HG03196 (cell line): ENCODE data around the gene CSNK2A3.

ENCODE experiments used
- ATAC-seq: cut with Tn5 transposase; IDR thresholded peaks from one replicate; pipeline ENCODE4 v1.9.1; 2021; ENCODE audit not compliant: unreplicated experiment

Gene CSNK2A3

GRCh38 chr11:11338304-11338703 lies 14.7 kb downstream of the CSNK2A3 start:
- no peak for ATAC-seq

- ATAC-seq = no peak
These were observed 16.4 kb downstream of the CSNK2A3 start for GRCh38 chr11:11336664-11337063.

- ATAC-seq = no peak
These were observed 18.0 kb downstream of the CSNK2A3 start for GRCh38 chr11:11335043-11335442.

GRCh38 chr11:11334607-11335006 lies 18.4 kb downstream of the CSNK2A3 start:
- no peak for ATAC-seq

- ATAC-seq = no peak
These were observed 20.8 kb downstream of the CSNK2A3 start for GRCh38 chr11:11332141-11332710.

- ATAC-seq = no peak
These were observed 23.8 kb downstream of the CSNK2A3 start for GRCh38 chr11:11329062-11329806.

GRCh38 chr11:11324090-11324489 lies 29.0 kb downstream of the CSNK2A3 start:
- ATAC-seq = no peak

GRCh38 chr11:11322101-11322500 lies 30.9 kb downstream of the CSNK2A3 start:
- no peak for ATAC-seq

GRCh38 chr11:11320825-11321224 lies 32.2 kb downstream of the CSNK2A3 start:
- no peak for ATAC-seq

GRCh38 chr11:11318961-11319360 lies 34.1 kb downstream of the CSNK2A3 start:
- no peak for ATAC-seq

GRCh38 chr11:11318461-11318860 lies 34.6 kb downstream of the CSNK2A3 start:
- no peak for ATAC-seq

- no peak for ATAC-seq
These were observed 36.3 kb downstream of the CSNK2A3 start for GRCh38 chr11:11316651-11317230.

GRCh38 chr11:11313902-11314692 lies 39.0 kb downstream of the CSNK2A3 start:
- no peak for ATAC-seq

- ATAC-seq = no peak
These were observed 39.6 kb downstream of the CSNK2A3 start for GRCh38 chr11:11313426-11313825.

GRCh38 chr11:11312738-11313137 lies 40.3 kb downstream of the CSNK2A3 start:
- ATAC-seq = no peak

GRCh38 chr11:11311169-11311568 lies 41.9 kb downstream of the CSNK2A3 start:
- ATAC-seq = no peak

- ATAC-seq = no peak
These were observed 43.1 kb downstream of the CSNK2A3 start for GRCh38 chr11:11309906-11310305.

GRCh38 chr11:11308249-11308648 lies 44.8 kb downstream of the CSNK2A3 start:
- ATAC-seq = no peak

GRCh38 chr11:11306855-11307254 lies 46.2 kb downstream of the CSNK2A3 start:
- ATAC-seq = no peak

- no peak for ATAC-seq
These were observed 48.5 kb downstream of the CSNK2A3 start for GRCh38 chr11:11304550-11304949.

- ATAC-seq = no peak
These were observed 50.5 kb downstream of the CSNK2A3 start for GRCh38 chr11:11302565-11302964.
